Liver (tissue), 9 donors: Measurements from ENCODE around the gene GATA3. TPM values are rescaled to one million over a fixed set of nuclear protein-coding genes. Genes with fewer than 3 reads are reported as not detected.

ENCODE experiments used
- DNase-seq: peaks from one replicate; pipeline ENCODE4 v3.0.0-alpha.2; 2017; ENCODE audit warnings: low spot score
- H3K27ac ChIP-seq, 2 donors: one replicate each; pipeline ENCODE4 v1.7.0; 2013; ENCODE audit warnings: inconsistent platforms in 2 of 2, low read length in 2 of 2, control low read depth in 1 of 2, low read depth in 1 of 2, mild to moderate bottlenecking in 1 of 2
- H3K27me3 ChIP-seq, 4 donors: one replicate each; pipeline versions ENCODE4 v1.6.1 to v1.7.0; 2013; ENCODE audit warnings: low read length in 3 of 4, inconsistent platforms in 1 of 4, mild to moderate bottlenecking in 1 of 4, moderate library complexity in 1 of 4; ENCODE audit not compliant: control insufficient read depth in 4 of 4, insufficient read depth in 4 of 4
- H3K36me3 ChIP-seq, 4 donors: one replicate each; pipeline versions ENCODE4 v1.6.1 to v1.7.0; 2013; ENCODE audit warnings: low read length in 3 of 4, mild to moderate bottlenecking in 3 of 4, low read depth in 1 of 4, moderate library complexity in 1 of 4; ENCODE audit not compliant: control insufficient read depth in 4 of 4, insufficient read depth in 3 of 4
- H3K4me1 ChIP-seq, 4 donors: one replicate each; pipeline versions ENCODE4 v1.6.1 to v1.7.0; 2013; ENCODE audit warnings: low read length in 3 of 4, mild to moderate bottlenecking in 3 of 4, moderate library complexity in 1 of 4; ENCODE audit not compliant: control insufficient read depth in 4 of 4, insufficient read depth in 4 of 4
- H3K4me3 ChIP-seq, 3 donors: one replicate each; pipeline versions ENCODE4 v1.6.1 to v1.7.0; 2013; ENCODE audit warnings: low read length in 3 of 3, control low read depth in 1 of 3, low read depth in 1 of 3, mild to moderate bottlenecking in 1 of 3
- H3K9ac ChIP-seq, 2 donors: one replicate each; pipeline ENCODE4 v1.7.0; 2013; ENCODE audit warnings: low read length in 2 of 2, mild to moderate bottlenecking in 2 of 2, moderate library complexity in 2 of 2, control low read depth in 1 of 2, low read depth in 1 of 2
- H3K9me3 ChIP-seq, 4 donors: one replicate each; pipeline versions ENCODE4 v1.6.1 to v1.7.0; 2013; ENCODE audit warnings: low read length in 3 of 4; ENCODE audit not compliant: control insufficient read depth in 4 of 4
- EGR1 ChIP-seq, 2 donors: IDR thresholded peaks; 2 replicates each; pipeline ENCODE4 v1.6.1; 2016 to 2018; ENCODE audit warnings: antibody characterized with exemption in 2 of 2, low read depth in 2 of 2
- FOXA1 ChIP-seq: IDR thresholded peaks from 2 replicates; pipeline ENCODE4 v1.6.1; 2016; ENCODE audit warnings: antibody characterized with exemption
- FOXA2 ChIP-seq: IDR thresholded peaks from 2 replicates; pipeline ENCODE4 v1.6.1; 2016; ENCODE audit warnings: antibody characterized with exemption
- GABPA ChIP-seq, 2 donors: IDR thresholded peaks in 1 of 2; conservative IDR thresholded peaks in 1 of 2; 2 replicates each; pipeline ENCODE4 v1.6.1; 2016; ENCODE audit warnings: antibody characterized with exemption in 2 of 2, mild to moderate bottlenecking in 1 of 2, moderate library complexity in 1 of 2
- HNF4A ChIP-seq, 2 donors: conservative IDR thresholded peaks; 2 replicates each; pipeline ENCODE4 v1.6.1; 2016; ENCODE audit warnings: antibody characterized with exemption in 2 of 2, mild to moderate bottlenecking in 2 of 2
- HNF4G ChIP-seq: IDR thresholded peaks from 2 replicates; pipeline ENCODE4 v1.6.1; 2016; ENCODE audit warnings: antibody characterized with exemption
- JUND ChIP-seq, 2 donors: IDR thresholded peaks; 2 replicates each; pipeline ENCODE4 v1.6.1; 2016; ENCODE audit warnings: antibody characterized with exemption in 2 of 2
- NR2F2 ChIP-seq: IDR thresholded peaks from 2 replicates; pipeline ENCODE4 v1.6.1; 2016; ENCODE audit warnings: antibody characterized with exemption
- RAD21 ChIP-seq, 2 donors: IDR thresholded peaks; 2 replicates each; pipeline ENCODE4 v1.6.1; 2016; ENCODE audit warnings: antibody characterized with exemption in 2 of 2, mild to moderate bottlenecking in 2 of 2
- RXRA ChIP-seq, 2 donors: IDR thresholded peaks; 2 replicates each; pipeline ENCODE4 v1.6.1; 2017 to 2018; ENCODE audit warnings: antibody characterized with exemption in 2 of 2, mild to moderate bottlenecking in 1 of 2
- SP1 ChIP-seq: IDR thresholded peaks from 2 replicates; pipeline ENCODE4 v1.6.1; 2018; ENCODE audit warnings: antibody characterized with exemption, mild to moderate bottlenecking
- TAF1 ChIP-seq: conservative IDR thresholded peaks from 2 replicates; pipeline ENCODE4 v1.6.1; 2016; ENCODE audit warnings: antibody characterized with exemption, mild to moderate bottlenecking
- YY1 ChIP-seq: IDR thresholded peaks from 2 replicates; pipeline ENCODE4 v1.6.1; 2016; ENCODE audit warnings: antibody characterized with exemption, mild to moderate bottlenecking
- WGBS: extraction: QIAGEN DNeasy Blood & Tissue Kit; methylation state at CpG from one replicate; pipeline ENCODE4 v1.1.7; 2013; 5-methylcytosine and 5-hydroxymethylcytosine counted together
- polyA plus RNA-seq, 2 donors: library from polyadenylated mRNA; stranded (reverse) in 1 of 2; unstranded in 1 of 2; fragments of 200-250 nt in 1 of 2; fragments of >200 nt in 1 of 2; fragmentation: Nextera tagmentation in 1 of 2; extraction: Ambion mirVana in 1 of 2; gene quantifications; one replicate each; pipeline versions ENCODE4 v1.2.1 to v1.2.3, GENCODE V29; 2013 to 2015
- total RNA-seq, 2 donors: library from RNA; depleted of rRNA; stranded (reverse); fragments of >200 nt; gene quantifications; one replicate each; pipeline ENCODE4 v1.2.3, GENCODE V29; 2014
- TF ChIP-seq, protein P1 (sequence below): IDR thresholded peaks from 2 replicates; pipeline ENCODE4 v1.6.1; 2016; ENCODE audit warnings: antibody characterized with exemption, mild to moderate bottlenecking
- TF ChIP-seq, protein P2 (sequence below): IDR thresholded peaks from 2 replicates; pipeline ENCODE4 v1.6.1; 2016; ENCODE audit warnings: antibody characterized with exemption
- TF ChIP-seq, protein P3 (sequence below): IDR thresholded peaks from 2 replicates; pipeline ENCODE4 v1.6.1; 2016; ENCODE audit warnings: antibody characterized with exemption
- TF ChIP-seq, protein P4 (sequence below): fragments of 150-350 bp; IDR thresholded peaks from 2 replicates; pipeline ENCODE4 v1.5.1; 2017; ENCODE audit warnings: improper control_type of control experiment, low read depth, low read length; ENCODE audit not compliant: missing input control
- TF ChIP-seq, protein P5 (sequence below): IDR thresholded peaks from 2 replicates; pipeline ENCODE4 v1.6.1; 2016; ENCODE audit warnings: antibody characterized with exemption
- donor health status: healthy.
- donor health status: healthy.
- donor health status: healthy.
- donor health status: healthy.
- donor health status: healthy.

GATA3 gene
- total and polyA plus RNA-seq, 4 donors = 0.08 to 0.51 (median 0.21) TPM

DNA sequence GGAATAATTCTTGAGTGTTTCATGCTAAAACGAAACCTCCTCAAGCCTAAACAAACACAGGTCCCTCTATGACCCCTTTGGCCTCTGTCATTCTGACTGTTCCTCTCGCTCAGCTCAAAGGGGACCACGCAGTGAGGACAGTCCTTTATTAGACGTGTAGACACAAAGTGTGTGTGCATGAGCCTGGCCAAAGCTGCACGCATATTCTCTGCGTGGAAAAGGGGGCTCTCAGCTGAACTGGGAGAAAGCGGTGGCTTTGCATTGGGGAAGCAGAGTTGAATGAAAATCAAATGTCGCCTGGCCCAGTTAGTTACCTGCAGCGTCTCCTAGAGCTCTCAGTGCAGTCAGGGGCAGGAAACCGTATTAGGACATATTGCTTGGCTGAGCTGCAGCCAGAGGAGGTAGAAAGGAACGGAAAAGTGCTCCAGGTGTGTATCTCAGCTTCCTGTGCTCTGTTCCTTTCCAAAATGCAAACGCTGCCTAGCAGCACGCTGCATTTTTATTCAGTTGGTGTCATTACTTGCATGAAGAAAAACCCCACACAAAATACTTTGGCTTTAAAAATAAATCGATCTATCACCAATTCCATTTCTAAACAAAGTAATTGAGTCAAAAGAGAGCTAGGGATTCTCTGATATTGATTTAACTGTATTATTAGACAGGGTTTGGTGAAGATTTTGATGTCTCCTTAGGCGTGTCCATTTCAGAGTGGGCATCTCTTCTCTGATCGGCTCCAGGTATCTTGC, 4.9 kb downstream of the GATA3 start:
- H3K9me3 ChIP-seq = no peaks in the 10 kb centered on the region
- no peak overlapping the region for H3K4me3 ChIP-seq
- peaks cover 0 to 3% (median 1%) of the 10 kb centered on the region in 4 donors for H3K27me3 ChIP-seq
- H3K4me1 ChIP-seq = peaks cover 2 to 12% (median 7%) of the 10 kb centered on the region in 4 donors
- TF ChIP-seq, protein P1, sequence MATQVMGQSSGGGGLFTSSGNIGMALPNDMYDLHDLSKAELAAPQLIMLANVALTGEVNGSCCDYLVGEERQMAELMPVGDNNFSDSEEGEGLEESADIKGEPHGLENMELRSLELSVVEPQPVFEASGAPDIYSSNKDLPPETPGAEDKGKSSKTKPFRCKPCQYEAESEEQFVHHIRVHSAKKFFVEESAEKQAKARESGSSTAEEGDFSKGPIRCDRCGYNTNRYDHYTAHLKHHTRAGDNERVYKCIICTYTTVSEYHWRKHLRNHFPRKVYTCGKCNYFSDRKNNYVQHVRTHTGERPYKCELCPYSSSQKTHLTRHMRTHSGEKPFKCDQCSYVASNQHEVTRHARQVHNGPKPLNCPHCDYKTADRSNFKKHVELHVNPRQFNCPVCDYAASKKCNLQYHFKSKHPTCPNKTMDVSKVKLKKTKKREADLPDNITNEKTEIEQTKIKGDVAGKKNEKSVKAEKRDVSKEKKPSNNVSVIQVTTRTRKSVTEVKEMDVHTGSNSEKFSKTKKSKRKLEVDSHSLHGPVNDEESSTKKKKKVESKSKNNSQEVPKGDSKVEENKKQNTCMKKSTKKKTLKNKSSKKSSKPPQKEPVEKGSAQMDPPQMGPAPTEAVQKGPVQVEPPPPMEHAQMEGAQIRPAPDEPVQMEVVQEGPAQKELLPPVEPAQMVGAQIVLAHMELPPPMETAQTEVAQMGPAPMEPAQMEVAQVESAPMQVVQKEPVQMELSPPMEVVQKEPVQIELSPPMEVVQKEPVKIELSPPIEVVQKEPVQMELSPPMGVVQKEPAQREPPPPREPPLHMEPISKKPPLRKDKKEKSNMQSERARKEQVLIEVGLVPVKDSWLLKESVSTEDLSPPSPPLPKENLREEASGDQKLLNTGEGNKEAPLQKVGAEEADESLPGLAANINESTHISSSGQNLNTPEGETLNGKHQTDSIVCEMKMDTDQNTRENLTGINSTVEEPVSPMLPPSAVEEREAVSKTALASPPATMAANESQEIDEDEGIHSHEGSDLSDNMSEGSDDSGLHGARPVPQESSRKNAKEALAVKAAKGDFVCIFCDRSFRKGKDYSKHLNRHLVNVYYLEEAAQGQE = no peak
- TF ChIP-seq HNF4G (no peak), RAD21 (IDR thresholded peaks at IDR 0.05) (no peak), YY1 (no peak), TAF1 (no peak), NR2F2 (no peak), EGR1 (IDR thresholded peaks at IDR 0.05; ENCODE audit: low read depth in 2 of 2) (no peak), SP1 (no peak), HNF4A (conservative IDR thresholded peaks at IDR 0.05) (no peak), GABPA (IDR thresholded peaks at IDR 0.05 in 1 of 2, conservative IDR thresholded peaks at IDR 0.05 in 1 of 2) (no peak), RXRA (IDR thresholded peaks at IDR 0.05) (no peak), FOXA1 (no peak), JUND (IDR thresholded peaks at IDR 0.05) (no peak), FOXA2 (no peak)
- TF ChIP-seq, protein P2, sequence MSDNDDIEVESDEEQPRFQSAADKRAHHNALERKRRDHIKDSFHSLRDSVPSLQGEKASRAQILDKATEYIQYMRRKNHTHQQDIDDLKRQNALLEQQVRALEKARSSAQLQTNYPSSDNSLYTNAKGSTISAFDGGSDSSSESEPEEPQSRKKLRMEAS = no peak
- TF ChIP-seq, protein P3, sequence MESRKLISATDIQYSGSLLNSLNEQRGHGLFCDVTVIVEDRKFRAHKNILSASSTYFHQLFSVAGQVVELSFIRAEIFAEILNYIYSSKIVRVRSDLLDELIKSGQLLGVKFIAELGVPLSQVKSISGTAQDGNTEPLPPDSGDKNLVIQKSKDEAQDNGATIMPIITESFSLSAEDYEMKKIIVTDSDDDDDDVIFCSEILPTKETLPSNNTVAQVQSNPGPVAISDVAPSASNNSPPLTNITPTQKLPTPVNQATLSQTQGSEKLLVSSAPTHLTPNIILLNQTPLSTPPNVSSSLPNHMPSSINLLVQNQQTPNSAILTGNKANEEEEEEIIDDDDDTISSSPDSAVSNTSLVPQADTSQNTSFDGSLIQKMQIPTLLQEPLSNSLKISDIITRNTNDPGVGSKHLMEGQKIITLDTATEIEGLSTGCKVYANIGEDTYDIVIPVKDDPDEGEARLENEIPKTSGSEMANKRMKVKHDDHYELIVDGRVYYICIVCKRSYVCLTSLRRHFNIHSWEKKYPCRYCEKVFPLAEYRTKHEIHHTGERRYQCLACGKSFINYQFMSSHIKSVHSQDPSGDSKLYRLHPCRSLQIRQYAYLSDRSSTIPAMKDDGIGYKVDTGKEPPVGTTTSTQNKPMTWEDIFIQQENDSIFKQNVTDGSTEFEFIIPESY = no peak
- TF ChIP-seq, protein P4, sequence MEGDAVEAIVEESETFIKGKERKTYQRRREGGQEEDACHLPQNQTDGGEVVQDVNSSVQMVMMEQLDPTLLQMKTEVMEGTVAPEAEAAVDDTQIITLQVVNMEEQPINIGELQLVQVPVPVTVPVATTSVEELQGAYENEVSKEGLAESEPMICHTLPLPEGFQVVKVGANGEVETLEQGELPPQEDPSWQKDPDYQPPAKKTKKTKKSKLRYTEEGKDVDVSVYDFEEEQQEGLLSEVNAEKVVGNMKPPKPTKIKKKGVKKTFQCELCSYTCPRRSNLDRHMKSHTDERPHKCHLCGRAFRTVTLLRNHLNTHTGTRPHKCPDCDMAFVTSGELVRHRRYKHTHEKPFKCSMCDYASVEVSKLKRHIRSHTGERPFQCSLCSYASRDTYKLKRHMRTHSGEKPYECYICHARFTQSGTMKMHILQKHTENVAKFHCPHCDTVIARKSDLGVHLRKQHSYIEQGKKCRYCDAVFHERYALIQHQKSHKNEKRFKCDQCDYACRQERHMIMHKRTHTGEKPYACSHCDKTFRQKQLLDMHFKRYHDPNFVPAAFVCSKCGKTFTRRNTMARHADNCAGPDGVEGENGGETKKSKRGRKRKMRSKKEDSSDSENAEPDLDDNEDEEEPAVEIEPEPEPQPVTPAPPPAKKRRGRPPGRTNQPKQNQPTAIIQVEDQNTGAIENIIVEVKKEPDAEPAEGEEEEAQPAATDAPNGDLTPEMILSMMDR = no peak
- TF ChIP-seq, protein P5, sequence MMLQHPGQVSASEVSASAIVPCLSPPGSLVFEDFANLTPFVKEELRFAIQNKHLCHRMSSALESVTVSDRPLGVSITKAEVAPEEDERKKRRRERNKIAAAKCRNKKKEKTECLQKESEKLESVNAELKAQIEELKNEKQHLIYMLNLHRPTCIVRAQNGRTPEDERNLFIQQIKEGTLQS = no peak
- H3K9ac ChIP-seq = no peak overlapping the region
- DNase-seq = no peak
- H3K27ac ChIP-seq = no peak overlapping the region
- 39% methylated on average over 16 of the region's 16 CpGs for WGBS
- no peaks in the 10 kb centered on the region for H3K36me3 ChIP-seq
